Muscle of arm (tissue), 12 donors: ENCODE data around the gene MATN3. TPM values are rescaled to one million over a fixed set of nuclear protein-coding genes. Genes with fewer than 3 reads are reported as not detected.

Experiments
- polyA plus RNA-seq, 12 donors: library from polyadenylated mRNA; unstranded; fragments of 120-200 nt; gene quantifications; one replicate each; pipeline ENCODE4 v1.2.1, GENCODE V29; 2013; ENCODE audit not compliant: insufficient read length in 12 of 12

Gene MATN3
- polyA plus RNA-seq, 12 donors, result 0.48 to 1.7 (median 1.2) TPM; not detected in 2

Other genes with a start within 250 kb of the MATN3 start
- 10 to 100 TPM in 10 of 12 donors, not detected in 2; 12.7 to 23.2 (median 18.9) TPM for gene TTC32, start 110.7 kb downstream of the MATN3 start, polyA plus RNA-seq
- 10 to 100 TPM in 4 of 12 donors, 1 to 10 TPM in 7, not detected in 1; 6.1 to 22.4 (median 8.7) TPM for gene WDR35, start 22.6 kb downstream of the MATN3 start, polyA plus RNA-seq
- 100 to 1,000 TPM in 11 of 12 donors, not detected in 1; 297 to 476 (median 385) TPM for gene LAPTM4A, start 39.0 kb upstream of the MATN3 start, polyA plus RNA-seq
- 100 to 1,000 TPM in 1 of 12 donors, 10 to 100 TPM in 5, 1 to 10 TPM in 5, not detected in 1; 3.3 to 127 (median 10.2) TPM for gene SDC1, start 212.5 kb upstream of the MATN3 start, polyA plus RNA-seq